GM18502 (cell line): ENCODE data around the gene EMC1.
"Not testable (repeated sequence)": the region's sequence is repeated elsewhere in the genome, so short reads cannot be mapped to it uniquely, and the experiment has no call there.

Source experiments
- ATAC-seq: cut with Tn5 transposase; IDR thresholded peaks from one replicate; pipeline ENCODE4 v1.9.1; 2021; ENCODE audit warnings: mild to moderate bottlenecking; ENCODE audit not compliant: unreplicated experiment, poor library complexity

EMC1 gene

DNA sequence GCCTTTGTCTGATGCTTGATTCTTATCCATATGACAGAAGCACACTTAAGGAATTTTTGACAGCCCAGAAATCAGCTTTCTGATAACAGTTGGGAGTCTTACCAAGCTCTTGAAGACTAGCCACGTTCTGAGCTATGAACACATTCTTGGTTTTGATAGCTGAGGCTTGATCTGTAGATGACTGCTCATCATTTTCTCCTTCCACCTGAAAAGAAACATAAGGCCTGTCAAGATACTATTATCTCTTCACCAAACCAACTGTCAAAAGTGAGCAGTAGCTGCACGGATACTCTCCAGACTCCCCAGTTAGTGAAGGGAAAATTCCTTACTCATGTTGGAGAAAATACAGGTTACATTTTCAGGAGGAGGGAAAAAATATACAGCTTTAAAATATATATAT is 53.5 kb downstream of the EMC1 start:
- ATAC-seq, result no peak

GRCh38 chr1:19196331-19196730 is 55.0 kb downstream of the EMC1 start:
- ATAC-seq, result no peak

- no peak for ATAC-seq
These were observed 58.3 kb downstream of the EMC1 start for GRCh38 chr1:19193004-19193403.

GRCh38 chr1:19191811-19192210 is 59.5 kb downstream of the EMC1 start:
- ATAC-seq, result no peak

- no peak for ATAC-seq
These were observed 60.9 kb downstream of the EMC1 start for GRCh38 chr1:19190468-19190867.

DNA sequence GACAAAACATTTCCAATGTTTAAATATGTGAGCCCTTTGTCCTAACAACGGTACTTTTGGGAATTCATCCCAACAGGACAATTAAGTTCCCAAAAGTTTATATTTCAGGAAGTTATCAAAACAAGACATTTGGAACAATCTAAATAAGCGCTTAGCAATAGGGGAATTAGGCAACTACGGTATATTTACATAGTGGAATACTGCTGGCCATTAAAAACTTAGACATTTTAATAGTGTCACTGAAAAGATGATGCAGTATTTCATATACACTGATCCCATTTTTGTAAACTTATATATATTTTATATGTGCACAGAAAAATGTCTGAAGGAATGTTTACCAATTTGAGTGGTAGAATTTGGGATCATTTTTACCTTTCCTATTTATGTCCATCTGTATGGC is 62.1 kb downstream of the EMC1 start:
- ATAC-seq, result no peak

DNA sequence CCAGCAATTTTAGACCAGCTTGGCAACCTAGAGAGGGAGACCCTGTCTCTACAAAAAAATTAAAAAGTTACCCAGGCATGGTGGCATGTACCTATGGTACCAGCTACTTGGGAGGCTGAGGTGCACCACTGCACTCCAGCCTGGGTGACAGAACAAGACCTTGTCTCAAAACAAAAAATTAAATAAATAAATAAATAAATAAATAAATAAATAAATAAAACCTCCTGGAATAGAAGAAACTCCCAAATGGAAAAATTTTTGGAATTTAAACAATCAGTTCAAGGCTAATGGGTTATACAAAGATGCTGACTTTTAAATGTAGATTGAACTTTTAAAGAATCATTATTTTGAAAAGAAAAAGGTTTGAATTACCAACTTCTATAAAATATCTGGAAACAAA is 63.5 kb downstream of the EMC1 start:
- ATAC-seq, result no peak

DNA sequence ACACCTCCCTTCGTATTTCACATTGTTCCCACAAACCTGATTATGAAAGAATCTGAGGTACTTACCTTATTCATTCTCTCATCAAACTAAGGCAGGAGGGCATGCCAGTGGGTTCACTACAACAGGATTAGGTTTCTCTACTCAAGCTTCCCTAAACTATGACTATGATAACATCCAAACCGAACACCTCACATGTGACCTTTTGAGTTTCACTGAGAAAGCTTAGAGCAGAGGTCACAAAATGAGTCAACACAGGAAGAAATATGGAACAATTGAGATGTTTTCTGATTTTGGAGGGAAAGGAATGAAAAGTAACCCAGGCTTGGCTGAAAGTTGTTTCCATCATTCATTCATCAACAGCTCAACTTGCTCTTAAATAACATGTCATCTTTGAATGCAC is 65.3 kb downstream of the EMC1 start:
- ATAC-seq, result no peak

DNA sequence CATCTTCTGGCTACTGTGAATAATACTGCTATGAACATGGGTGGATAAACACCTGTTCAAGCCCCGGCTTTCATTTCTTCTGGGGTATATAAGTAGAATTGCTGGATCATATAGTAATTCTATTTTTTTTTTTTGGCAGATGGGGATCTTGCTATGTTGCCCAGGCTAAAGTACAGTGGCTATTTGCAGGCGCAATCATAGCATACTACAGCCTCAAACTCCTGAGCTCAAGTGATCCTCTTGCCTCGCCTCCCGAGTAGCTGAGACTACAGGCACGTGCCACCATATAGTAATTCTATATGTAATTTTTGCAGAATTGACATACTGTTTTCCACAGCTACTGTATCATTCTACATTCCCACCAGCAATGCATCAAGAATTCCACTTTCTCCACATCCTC is 69.1 kb downstream of the EMC1 start:
- no peak for ATAC-seq

DNA sequence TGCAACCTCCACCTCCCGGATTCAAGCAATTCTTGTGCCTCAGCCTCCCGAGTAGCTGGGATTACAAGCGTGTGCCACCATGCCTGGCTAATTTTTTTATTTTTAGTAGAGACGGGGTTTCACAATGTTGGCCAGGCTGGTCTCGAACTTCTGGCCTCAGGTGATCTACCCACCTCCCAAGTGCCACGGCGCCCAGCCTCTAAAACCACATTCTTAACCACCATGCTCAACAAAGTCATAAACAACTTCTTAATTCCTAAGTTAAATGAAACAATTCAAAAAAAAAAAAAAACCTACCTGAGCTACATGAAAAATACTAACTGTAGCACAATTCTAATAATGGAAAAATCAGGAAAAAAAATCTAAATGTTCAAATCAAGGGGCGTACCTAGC is 71.1 kb downstream of the EMC1 start:
- not testable (repeated sequence) for ATAC-seq

DNA sequence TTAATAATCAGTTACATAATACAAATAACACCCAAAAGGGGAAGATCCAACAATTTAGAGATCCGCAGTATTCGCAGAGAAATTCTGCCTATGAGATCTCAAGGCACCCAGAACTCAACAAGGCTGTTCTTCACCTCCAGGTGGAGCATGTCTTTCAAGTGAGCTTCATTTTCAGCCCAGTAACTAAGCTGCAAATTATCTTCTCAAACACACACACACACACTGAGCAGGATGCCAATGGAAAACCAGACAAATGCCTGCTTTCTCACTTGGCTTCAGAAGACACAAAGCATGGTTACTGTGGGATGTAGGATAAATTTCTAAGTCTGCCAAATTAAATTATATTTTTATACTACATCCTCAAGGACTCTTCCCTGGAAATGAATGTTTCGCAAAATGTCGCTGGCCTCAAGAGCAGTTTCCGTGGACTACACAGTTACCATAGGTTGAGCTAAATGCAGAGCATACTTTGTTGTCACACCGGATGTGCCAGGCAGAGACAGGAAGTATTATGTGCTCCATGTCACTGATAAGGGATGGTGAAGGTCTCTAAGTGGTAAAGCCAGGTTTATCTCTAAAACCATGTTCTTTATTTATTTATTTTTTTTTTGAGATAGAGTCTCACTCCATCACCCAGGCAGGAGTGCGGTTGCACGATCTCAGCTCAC is 71.6 kb downstream of the EMC1 start:
- ATAC-seq, result no peak

DNA sequence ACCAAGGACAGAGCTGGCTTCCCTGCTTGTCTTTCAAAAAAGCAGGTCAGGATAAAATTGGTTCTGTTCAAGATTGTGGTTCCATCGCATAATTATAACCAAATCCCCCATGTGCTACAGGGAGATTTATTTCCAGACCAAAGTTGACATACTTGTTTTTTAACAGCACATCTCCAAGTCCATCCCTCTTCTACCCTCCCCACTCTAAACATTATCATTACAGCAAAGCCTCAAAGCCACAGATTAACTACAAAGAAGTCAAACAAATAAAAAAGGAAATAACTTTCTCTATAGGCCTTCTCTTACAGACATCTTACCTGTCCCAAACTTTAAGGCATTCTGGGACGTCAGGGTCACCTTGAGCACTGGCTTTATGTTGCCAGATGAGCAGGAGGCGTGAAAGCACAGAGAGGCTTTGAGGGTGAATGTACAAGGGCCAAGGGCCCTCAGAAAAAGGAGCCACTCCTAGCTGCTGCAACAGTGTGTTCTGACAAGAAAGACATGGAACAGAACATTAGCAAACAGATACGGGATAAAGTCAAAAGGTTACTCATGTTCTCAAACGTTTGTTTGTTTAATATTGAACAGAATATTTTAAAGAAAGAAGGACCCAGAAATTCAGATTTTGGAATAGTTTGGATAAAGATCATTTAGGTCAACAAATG is 72.5 kb downstream of the EMC1 start:
- ATAC-seq, result no peak

- no peak for ATAC-seq
These were observed 73.5 kb downstream of the EMC1 start for GRCh38 chr1:19177811-19178210.

DNA sequence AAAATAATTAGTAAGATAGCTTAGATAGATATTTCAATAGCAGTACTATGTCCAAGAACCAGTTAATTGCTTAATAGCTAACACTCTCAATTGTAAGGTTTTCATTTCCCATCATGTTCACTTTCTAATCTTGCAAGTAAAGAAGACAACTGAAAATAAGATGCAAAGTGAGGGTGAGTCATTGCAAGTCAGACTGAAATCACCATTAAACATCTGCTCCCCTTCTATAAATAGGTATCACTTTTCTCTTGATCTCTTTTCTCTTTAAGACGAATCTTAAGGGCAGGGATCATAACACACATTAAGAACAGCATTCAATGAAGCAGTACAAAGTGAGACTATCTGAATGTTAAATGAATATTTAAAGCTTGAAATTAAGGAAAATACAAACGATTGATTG is 81.7 kb downstream of the EMC1 start:
- peak; percentile 49 for ATAC-seq

DNA sequence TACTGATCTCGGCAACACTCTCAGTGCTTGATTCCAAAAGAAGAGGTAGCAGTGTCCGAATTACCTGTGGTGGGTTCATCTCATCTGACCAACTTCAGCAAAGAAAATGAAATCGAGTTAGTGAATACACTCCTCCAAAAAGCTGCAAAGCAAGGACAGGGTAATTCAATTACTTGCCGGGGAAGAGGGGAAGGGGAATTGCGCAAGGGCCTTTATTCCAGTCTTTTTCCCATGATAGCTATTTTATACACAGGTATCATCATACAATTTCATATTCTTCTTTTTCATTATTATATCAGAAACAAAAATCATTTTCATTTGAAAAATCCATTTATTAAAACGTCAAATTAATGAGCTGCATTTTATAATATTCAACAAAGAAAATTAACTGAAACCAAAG is 84.2 kb downstream of the EMC1 start:
- no peak for ATAC-seq

DNA sequence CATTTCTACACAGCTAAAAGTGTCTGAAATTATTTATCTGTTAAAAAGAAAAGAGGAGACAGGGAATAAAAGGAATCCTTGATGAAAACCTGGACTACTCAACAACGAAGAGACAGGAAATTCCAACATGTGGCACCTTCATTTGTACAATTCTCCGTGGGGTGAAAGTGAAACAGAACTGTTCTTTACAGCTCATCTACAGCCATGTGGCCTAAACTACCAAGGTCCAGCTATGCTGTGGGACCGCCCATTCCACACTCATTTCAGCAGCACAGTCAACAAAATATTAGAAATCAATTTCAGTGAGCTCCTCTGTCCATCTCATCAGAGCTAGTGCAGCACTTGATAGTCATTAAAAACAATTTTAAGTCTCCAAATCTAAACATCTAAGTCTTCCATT is 85.3 kb downstream of the EMC1 start:
- ATAC-seq, result no peak
